Spleen (tissue), 7 donors: ENCODE measurements around the gene MSMB.
"Not testable (repeated sequence)": the region's sequence is repeated elsewhere in the genome, so short reads cannot be mapped to it uniquely, and the experiment has no call there.

Experiments
- POLR2A ChIP-seq, 3 donors: fragments of 450-650 bp; IDR thresholded peaks; one replicate each; pipeline ENCODE4 v1.5.1; 2017; ENCODE audit warnings: antibody characterized with exemption in 3 of 3, mild to moderate bottlenecking in 1 of 3
- POLR2AphosphoS5 ChIP-seq, 3 donors: sonication (generic); formaldehyde crosslinking; IDR thresholded peaks; one replicate each; pipeline ENCODE4 v1.5.1; 2017; ENCODE audit warnings: antibody characterized with exemption in 3 of 3
- TF ChIP-seq, protein P1 (sequence below), 11 experiments: fragments of 200-600 bp in 7 of 11; fragments of 450-650 bp in 4 of 11; sonication (generic) in 4 of 11; IDR thresholded peaks in 8 of 11; conservative IDR thresholded peaks in 3 of 11; 1 replicate in 7 of 11; 2 replicates in 4 of 11; pipeline versions ENCODE4 v1.4.0 to v1.8.0; 2016 to 2021; ENCODE audit warnings: antibody characterized with exemption in 11 of 11, inconsistent platforms in 4 of 11, mild to moderate bottlenecking in 1 of 11
- donor health status: DM: no; HTN: no; CAD: no; lungs with moderate emphysema.
- donor health status: DM: no; HTN: no; CAD: no.
- donor health status: DM: no; HTN: no; CAD: no.

DNA sequence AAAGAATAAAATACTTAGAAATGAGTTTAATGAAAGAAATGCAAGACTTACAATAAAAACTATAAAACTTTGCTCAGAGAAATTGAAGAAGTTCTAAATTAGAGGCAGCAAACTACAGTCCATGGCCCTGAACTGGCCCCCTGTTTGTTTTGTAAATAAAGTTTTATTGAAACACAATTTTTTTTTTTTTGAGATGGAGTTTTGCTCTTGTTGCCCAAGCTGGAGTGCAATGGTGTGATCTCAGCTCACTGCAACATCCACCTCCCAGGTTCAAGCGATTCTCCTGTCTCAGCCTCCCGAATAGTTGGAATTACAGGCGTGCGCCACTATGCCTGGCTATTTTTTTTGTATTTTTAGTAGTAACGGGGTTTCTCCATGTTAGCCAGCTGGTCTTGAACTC, 11.9 kb upstream of the MSMB start:
- TF ChIP-seq POLR2A, POLR2AphosphoS5 (IDR thresholded peaks at IDR 0.05): not testable (repeated sequence)
- TF ChIP-seq, protein P1, sequence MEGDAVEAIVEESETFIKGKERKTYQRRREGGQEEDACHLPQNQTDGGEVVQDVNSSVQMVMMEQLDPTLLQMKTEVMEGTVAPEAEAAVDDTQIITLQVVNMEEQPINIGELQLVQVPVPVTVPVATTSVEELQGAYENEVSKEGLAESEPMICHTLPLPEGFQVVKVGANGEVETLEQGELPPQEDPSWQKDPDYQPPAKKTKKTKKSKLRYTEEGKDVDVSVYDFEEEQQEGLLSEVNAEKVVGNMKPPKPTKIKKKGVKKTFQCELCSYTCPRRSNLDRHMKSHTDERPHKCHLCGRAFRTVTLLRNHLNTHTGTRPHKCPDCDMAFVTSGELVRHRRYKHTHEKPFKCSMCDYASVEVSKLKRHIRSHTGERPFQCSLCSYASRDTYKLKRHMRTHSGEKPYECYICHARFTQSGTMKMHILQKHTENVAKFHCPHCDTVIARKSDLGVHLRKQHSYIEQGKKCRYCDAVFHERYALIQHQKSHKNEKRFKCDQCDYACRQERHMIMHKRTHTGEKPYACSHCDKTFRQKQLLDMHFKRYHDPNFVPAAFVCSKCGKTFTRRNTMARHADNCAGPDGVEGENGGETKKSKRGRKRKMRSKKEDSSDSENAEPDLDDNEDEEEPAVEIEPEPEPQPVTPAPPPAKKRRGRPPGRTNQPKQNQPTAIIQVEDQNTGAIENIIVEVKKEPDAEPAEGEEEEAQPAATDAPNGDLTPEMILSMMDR (IDR thresholded peaks at IDR 0.05 in 8 of 11, conservative IDR thresholded peaks at IDR 0.05 in 3 of 11), result not testable (repeated sequence)
